RWPE2 (cell line): ENCODE data around the gene ACIN1.

Source experiments
- ATAC-seq: fragments of 200-7000 bp; cut with Tn5 transposase; 3 replicates; pipeline ENCODE4 v1.9.1; 2021; ENCODE audit warnings: low read depth
- DNase-seq: peaks from one replicate; pipeline ENCODE4 v3.0.0-alpha.2; 2020; ENCODE audit warnings: low spot score
- H3K27ac ChIP-seq: fragments of 450-650 bp; 2 replicates; pipeline ENCODE4 v1.5.1; 2017; ENCODE audit warnings: mild to moderate bottlenecking; ENCODE audit not compliant: poor library complexity, severe bottlenecking
- H3K27me3 ChIP-seq: fragments of 250-450 bp; sonication (Bioruptor Pico); 2 replicates; pipeline ENCODE4 v1.5.1; 2021; ENCODE audit warnings: mild to moderate bottlenecking, moderate library complexity; ENCODE audit not compliant: insufficient read depth, poor library complexity, severe bottlenecking
- H3K36me3 ChIP-seq: fragments of 250-450 bp; sonication (Bioruptor Pico); 2 replicates; pipeline ENCODE4 v1.5.1; 2020; ENCODE audit warnings: low read depth, mild to moderate bottlenecking, moderate library complexity
- H3K4me1 ChIP-seq: fragments of 250-450 bp; sonication (Bioruptor Pico); 2 replicates; pipeline ENCODE4 v1.5.1; 2021; ENCODE audit warnings: mild to moderate bottlenecking, moderate library complexity; ENCODE audit not compliant: insufficient read depth, poor library complexity, severe bottlenecking
- H3K4me3 ChIP-seq: fragments of 250-450 bp; sonication (Bioruptor Pico); 2 replicates; pipeline ENCODE4 v1.5.1; 2021; ENCODE audit warnings: mild to moderate bottlenecking, moderate library complexity; ENCODE audit not compliant: severe bottlenecking
- H3K9me3 ChIP-seq: fragments of 250-450 bp; sonication (Bioruptor Pico); 2 replicates; pipeline ENCODE4 v1.5.1; 2021; ENCODE audit warnings: mild to moderate bottlenecking, moderate library complexity; ENCODE audit not compliant: severe bottlenecking
- CTCF ChIP-seq: fragments of 450-650 bp; IDR thresholded peaks from one replicate; pipeline ENCODE4 v1.5.1; 2017; ENCODE audit warnings: mild to moderate bottlenecking, moderate library complexity; ENCODE audit not compliant: poor library complexity, severe bottlenecking

ACIN1 gene

GRCh38 chr14:23136566-23137133, 41.7 kb upstream of the ACIN1 start:
- peak overlapping the region; percentile 69 for H3K27ac ChIP-seq
- no peak for ATAC-seq
- no peaks in the 10 kb centered on the region for H3K36me3 ChIP-seq
- no peaks in the 10 kb centered on the region for H3K27me3 ChIP-seq
- TF ChIP-seq CTCF: no peak
- H3K9me3 ChIP-seq: no peaks in the 10 kb centered on the region
- no peak for DNase-seq
- peaks cover 16% of the 10 kb centered on the region for H3K4me1 ChIP-seq
- no peak overlapping the region for H3K4me3 ChIP-seq

GRCh38 chr14:23132970-23133369, 38.0 kb upstream of the ACIN1 start:
- Histone ChIP-seq H3K27ac (no peak overlapping the region), H3K36me3 (no peaks in the 10 kb centered on the region), H3K4me3 (no peak overlapping the region), H3K27me3 (no peaks in the 10 kb centered on the region), H3K4me1 (peaks cover 9% of the 10 kb centered on the region), H3K9me3 (no peaks in the 10 kb centered on the region)
- DNase-seq: no peak
- no peak for TF ChIP-seq CTCF
- no peak for ATAC-seq

- no peak for TF ChIP-seq CTCF
- no peaks in the 10 kb centered on the region for H3K4me1 ChIP-seq
- H3K4me3 ChIP-seq: no peak overlapping the region
- H3K9me3 ChIP-seq: no peaks in the 10 kb centered on the region
- no peaks in the 10 kb centered on the region for H3K36me3 ChIP-seq
- ATAC-seq: no peak
- no peak overlapping the region for H3K27ac ChIP-seq
- H3K27me3 ChIP-seq: no peaks in the 10 kb centered on the region
- DNase-seq: no peak
Measured at GRCh38 chr14:23131482-23131881, 36.5 kb upstream of the ACIN1 start.

- ATAC-seq (no peak), DNase-seq (no peak)
- no peaks in the 10 kb centered on the region for H3K36me3 ChIP-seq
- H3K4me3 ChIP-seq: no peak overlapping the region
- H3K27me3 ChIP-seq: no peaks in the 10 kb centered on the region
- H3K4me1 ChIP-seq: no peaks in the 10 kb centered on the region
- H3K27ac ChIP-seq: no peak overlapping the region
- H3K9me3 ChIP-seq: no peaks in the 10 kb centered on the region
- TF ChIP-seq CTCF: no peak
Measured at GRCh38 chr14:23130871-23131270, 35.9 kb upstream of the ACIN1 start.

GRCh38 chr14:23129759-23130316, 34.9 kb upstream of the ACIN1 start:
- DNase-seq: no peak
- Histone ChIP-seq H3K36me3 (no peaks in the 10 kb centered on the region), H3K27ac (no peak overlapping the region), H3K9me3 (no peaks in the 10 kb centered on the region), H3K4me3 (no peak overlapping the region), H3K4me1 (peaks cover 2% of the 10 kb centered on the region), H3K27me3 (no peaks in the 10 kb centered on the region)
- no peak for TF ChIP-seq CTCF
- ATAC-seq: peak; percentile 21; the same call in 1 of the 3 replicates
